NAMALWA (cell line): ENCODE measurements around the gene TTLL4.

Experiments used
- DNase-seq: peaks from one replicate; pipeline ENCODE4 v3.0.0-alpha.2; 2015; ENCODE audit warnings: low spot score

The TTLL4 gene

GRCh38 chr2:218717262-218717661, 6.6 kb downstream of the TTLL4 start:
- no peak for DNase-seq

DNA sequence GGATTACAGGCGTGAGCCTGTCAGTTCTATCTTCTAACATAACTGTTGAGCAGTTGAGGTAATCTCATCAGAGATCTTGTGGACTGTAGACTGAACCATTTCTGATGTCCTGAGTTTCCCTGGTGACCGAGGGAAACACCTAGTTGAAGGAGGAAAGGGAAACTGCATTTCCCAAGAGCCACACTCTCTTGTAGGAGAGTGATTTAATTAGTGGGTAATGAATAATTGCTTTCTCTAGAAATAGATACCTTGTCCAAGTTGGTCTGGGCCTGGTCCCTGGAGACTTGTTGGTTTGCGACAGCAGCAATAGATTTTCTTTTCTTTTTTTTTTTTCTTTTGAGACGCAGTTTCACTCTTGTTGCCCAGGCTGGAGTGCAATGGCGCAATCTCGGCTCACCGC, 7.4 kb downstream of the TTLL4 start:
- no peak for DNase-seq

GRCh38 chr2:218719457-218719856, 8.8 kb downstream of the TTLL4 start:
- DNase-seq = no peak

DNA sequence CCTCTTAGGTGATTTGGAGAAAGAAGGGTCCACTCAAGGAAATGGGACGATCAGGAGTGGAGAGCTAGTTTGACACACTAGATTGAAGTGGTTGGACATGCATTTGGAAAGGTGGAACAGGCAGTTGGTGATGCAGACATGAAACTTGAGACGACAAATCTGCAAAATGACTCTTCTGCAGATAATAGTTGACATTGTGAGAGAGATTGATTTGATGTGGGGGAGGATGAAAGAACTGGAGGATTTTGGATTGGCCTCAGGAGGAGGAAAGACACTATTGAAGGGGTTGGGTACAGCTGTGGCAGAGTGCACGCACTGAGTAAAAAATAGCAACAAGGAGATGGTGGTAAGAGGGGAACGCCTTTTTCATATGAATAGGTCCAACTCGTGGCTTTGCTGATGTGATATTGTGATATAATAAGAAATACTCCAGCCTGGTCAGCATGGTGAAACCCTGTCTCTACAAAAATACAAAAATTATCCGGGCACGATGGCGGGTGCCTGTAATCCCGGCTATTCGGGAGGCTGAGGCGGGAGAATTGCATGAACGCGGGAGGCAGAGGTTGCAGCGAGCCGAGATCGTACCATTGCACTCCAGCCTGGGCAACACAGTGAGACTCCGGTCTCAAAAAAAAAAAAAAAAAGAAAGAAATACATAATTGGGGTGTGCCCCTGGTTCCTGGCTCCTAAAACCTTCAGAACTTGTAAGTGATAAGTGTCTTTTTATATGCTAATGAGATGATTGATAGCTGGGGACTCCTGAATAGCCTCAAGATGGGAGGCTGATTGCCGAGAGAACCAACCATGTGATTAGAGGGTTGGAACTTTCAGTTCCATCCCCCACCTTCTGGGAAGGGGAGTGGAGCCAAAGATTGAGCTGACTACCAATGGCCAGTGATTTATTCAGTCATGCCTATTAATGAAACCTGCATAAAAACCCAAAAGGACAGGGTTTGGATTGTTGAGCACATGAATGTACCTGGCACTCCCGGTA, 9.7 kb downstream of the TTLL4 start:
- DNase-seq = no peak

GRCh38 chr2:218721488-218721887, 10.9 kb downstream of the TTLL4 start:
- no peak for DNase-seq

- no peak for DNase-seq
Measured at GRCh38 chr2:218721934-218722333, 11.3 kb downstream of the TTLL4 start.

DNA sequence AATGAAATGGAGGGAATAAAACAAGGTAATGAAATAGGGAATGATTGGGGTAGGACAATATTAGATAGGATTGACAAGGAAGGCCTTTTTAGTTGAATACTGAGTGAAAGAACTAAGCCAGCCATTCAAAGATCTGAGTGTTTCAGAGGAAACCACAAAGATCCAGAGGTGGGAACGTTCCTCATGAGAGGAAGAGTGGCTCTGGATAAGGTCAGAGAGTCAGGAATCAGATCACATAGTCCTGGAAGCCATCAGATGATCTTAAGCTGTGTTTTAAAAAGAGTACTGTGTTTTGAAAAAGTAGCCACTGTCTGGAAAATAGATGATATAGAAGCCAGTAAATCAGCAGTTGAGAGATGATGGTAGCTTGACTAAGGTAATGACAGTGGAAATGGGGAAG, 11.8 kb downstream of the TTLL4 start:
- no peak for DNase-seq

DNA sequence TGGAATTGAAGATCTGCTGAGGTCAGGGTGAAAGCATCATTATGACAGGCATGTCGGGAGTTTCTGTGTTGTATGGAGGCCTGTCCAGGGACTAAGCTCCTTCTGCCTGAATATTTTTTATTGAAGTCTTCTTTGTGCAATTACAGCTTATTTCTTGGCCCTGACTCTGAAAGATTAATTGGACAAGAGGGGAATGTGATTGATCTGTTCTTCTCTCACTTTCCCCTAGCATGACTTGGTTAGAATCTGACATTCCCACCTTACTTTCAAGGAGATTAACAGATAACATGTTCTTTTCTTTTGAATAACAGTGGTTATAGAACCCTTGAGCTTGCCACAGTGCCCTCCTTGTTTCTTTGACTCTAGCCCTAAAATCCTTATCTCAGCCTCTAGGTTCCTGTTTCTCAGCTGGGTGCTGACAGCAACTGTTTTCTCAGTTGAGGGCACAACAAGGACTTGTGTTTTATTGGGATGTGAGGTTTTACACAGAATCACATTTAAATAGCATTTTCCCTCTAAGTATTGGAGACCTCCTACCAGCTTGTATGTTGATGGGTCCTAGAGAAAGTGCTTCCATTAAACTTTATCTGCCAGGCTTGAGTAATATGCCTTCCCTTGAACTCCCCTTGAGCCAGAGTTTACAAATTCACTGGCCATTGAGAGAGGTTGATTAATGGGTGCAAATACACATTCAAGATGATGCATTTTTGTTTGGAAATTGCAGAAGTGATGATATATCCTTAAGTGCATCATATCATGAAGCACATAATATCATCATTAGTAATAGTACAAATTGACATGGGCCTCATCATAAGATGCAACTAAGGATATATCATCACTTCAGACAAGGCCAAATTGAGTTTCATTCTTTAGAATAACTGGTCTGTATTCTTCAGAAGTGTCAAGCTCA, 12.5 kb downstream of the TTLL4 start:
- no peak for DNase-seq

- no peak for DNase-seq
Measured at GRCh38 chr2:218726004-218726574, 15.5 kb downstream of the TTLL4 start.

- DNase-seq = peak; percentile 66
Measured at GRCh38 chr2:218727502-218728165, 17.0 kb downstream of the TTLL4 start.

GRCh38 chr2:218729640-218730039, 19.0 kb downstream of the TTLL4 start:
- DNase-seq = no peak

GRCh38 chr2:218732052-218732760, 21.6 kb downstream of the TTLL4 start:
- no peak for DNase-seq

GRCh38 chr2:218732761-218733158, 22.1 kb downstream of the TTLL4 start:
- no peak for DNase-seq

GRCh38 chr2:218733171-218734021, 22.8 kb downstream of the TTLL4 start:
- no peak for DNase-seq

DNA sequence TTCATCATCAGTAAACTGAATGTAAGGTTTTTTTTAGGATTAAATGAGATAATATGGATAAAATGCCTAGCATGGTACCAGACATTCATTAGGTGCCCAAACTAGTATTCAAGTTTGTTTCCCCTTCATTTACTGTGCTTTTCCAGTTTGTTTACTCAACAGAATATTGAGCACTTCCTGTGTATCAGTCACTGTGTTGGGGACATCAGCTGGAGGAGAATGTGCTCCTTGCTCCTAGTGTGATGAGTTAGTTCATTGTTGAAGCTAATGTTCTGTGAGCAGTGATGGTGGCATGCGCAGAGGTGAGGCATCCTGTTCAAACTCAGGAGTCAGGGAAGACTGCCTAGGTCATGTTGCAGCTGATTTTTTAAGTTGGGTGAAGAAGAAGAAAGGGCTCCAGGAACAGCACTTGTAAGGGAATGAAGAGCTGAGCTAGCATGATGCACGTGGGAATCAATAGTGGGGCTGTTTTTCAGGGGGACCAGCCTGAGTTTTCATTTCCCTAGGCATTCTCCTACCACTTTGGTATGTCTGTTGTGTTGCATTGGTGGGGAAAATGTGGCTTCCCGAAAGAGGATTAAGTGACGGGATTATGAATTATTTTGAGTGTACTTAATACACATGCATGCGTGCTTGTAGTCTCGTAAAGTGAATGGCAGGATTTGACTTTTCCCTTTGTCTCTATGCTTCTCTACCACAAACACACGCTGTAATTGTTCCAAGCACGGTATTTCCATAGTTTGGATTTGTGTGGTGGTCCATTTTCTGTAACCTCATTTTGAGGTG, 23.7 kb downstream of the TTLL4 start:
- no peak for DNase-seq

- DNase-seq = no peak
Measured at GRCh38 chr2:218736531-218736930, 25.9 kb downstream of the TTLL4 start.

DNA sequence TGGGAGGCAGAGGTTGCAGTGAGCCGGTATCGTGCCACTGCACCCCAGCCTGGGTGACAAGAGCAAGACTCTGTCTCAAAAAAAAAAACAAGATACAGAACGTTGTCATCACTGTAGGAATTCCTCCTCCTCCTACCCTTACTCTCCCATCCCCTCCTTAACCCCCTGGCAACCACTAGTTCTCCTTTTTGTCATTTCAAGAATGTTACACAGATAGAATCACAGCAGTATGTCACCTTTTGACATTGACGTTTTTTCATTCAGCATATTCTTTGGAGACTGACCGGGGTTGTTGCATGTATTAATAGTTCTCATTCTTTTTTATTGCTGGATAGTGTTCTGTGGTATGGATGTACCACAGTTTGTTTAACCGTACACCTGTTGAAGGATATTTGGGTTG, 32.4 kb downstream of the TTLL4 start:
- no peak for DNase-seq

DNA sequence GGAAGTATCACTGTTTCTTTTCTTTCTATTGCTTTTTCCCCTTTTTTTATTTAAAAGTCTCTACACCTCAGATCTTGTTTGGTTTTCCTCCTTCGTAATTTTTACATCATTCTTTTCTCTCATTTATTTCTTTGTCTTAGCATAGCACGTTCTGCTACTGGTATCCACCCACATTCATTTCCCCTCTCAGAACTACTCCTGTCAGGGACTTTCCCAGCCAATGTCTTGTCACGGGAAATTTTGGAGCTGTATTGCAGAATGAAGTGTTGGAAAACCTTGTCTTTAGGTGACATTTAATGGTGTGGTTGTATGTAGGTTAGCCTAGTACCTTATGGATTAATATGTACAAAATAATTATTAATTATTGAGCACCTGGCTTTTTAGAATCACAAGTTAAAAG, 34.0 kb downstream of the TTLL4 start:
- DNase-seq = no peak

DNA sequence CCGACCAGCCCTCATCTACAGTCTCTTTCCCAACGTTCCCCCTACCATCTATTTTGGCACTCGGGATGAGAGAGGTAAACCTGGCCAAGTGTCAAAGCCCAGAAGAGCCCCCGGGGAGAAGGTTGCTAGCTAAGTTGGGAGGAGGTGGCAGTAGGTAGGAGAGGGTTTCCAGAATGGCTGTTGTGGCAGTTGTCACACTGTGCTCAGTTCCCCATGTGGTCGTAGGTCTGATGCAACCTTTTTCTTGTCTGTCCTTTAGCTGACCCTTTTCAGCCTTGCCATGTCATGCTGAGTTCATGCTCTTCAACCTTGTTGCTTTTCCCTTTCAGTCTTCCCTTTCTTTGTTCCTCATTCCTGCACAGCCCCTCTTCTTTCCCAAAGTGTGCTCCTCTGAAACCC, 34.5 kb downstream of the TTLL4 start:
- DNase-seq = no peak
